ENCODE data around the gene PTPRCAP.
"Not testable (repeated sequence)": the region's sequence is repeated elsewhere in the genome, so short reads cannot be mapped to it uniquely, and the experiment has no call there.

PTPRCAP gene

DNA sequence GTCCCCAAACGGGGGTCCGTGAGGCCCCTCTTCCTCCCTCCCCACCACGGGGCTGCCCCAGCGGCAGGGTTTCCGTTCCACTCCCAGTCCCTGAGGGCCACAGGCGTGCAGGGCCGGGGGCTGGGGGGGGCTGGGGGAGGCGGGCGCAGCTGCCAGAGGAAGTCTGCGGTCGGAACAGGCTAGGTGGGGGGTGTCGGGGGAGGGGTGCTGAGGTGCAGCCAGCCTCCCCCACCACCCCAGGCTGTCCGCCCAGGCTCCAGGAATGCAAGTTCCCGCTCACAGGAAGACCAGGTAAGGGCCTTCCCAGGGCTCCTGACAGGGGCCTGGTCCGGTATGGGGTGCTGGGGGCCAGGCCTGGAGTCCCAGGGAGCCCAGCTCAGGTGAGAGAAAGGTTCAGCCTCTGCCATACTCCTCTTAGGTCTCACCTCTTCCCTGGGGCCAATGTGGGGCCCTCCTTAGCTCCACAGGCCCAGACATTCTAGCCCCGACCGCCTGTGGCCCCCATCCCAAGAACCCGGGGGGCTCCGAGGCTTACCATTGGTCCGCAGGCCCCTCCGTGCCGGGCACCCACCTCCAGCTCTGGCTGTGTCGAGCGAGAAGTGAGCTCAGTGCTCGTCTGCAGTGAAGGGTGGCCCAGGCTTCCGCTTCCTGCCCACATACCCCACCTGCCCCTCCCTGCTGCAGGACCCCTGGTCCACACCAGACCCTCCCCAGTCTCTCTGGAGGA lies at the start of gene PTPRCAP:
PTPRCAP (minus strand) TSS at position 601 of the 727 bp plus-strand sequence; CDS start at position 538, 63 bp downstream.
- Histone ChIP-seq H3K9me3 (ENCODE audit: control insufficient read depth, low read length) (no peaks in the 10 kb centered on the region), H3K27me3 (replicated peaks; ENCODE audit: control insufficient read depth, insufficient read depth, low read length) (no peaks in the 10 kb centered on the region), H3K4me1 (ENCODE audit: control insufficient read depth, insufficient read depth, low read length) (peaks cover 14% of the 10 kb centered on the region), H3K4me3 (ENCODE audit: low read length) (no peak within 1 kb of the TSS), H3K9ac (ENCODE audit: low read length) (no peak within 1 kb of the TSS), H3K36me3 (ENCODE audit: control insufficient read depth, insufficient read depth, low read length, severe bottlenecking) (peaks cover 58% of the 10 kb centered on the region)
- no peak for DNase-seq (ENCODE audit: low read depth)

DNA sequence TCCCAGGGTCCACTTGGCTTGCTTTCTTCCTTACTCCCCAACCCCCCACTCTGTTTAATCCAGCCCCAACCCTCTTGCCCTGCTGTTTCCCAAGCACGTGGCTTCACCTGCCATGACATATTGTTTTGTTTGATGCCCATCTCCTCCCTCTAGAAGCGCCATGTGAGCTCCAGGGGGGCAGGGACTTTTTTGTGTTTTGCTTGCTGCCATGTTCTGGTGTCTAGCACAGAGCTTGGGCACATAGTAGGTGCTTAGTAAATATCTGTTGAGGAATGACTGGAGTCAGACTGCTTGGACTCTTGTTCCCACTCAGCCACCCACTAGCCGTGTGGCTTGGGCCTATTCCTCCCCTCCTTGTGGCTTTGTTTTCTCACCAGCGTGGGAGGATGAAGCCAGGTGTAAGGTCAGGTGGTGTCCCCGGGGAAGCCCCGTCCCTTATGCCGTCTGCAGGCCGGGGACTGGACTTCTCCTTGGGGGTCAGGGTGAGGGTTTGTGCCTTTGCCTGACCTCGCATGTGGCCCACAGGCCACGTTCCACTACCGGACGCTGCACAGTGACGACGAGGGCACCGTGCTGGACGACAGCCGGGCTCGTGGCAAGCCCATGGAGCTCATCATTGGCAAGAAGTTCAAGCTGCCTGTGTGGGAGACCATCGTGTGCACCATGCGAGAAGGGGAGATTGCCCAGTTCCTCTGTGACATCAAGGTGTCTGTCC lies 49.2 kb upstream of the PTPRCAP start:
- H3K4me3 ChIP-seq (ENCODE audit: low read length) = no peak overlapping the region
- no peak overlapping the region for H3K9ac ChIP-seq (ENCODE audit: low read length)
- DNase-seq (ENCODE audit: low read depth) = no peak
- H3K36me3 ChIP-seq (ENCODE audit: control insufficient read depth, insufficient read depth, low read length, severe bottlenecking) = peaks cover 15% of the 10 kb centered on the region
- peaks cover 10% of the 10 kb centered on the region for H3K4me1 ChIP-seq (ENCODE audit: control insufficient read depth, insufficient read depth, low read length)
- no peaks in the 10 kb centered on the region for H3K27me3 ChIP-seq (replicated peaks; ENCODE audit: control insufficient read depth, insufficient read depth, low read length)
- no peaks in the 10 kb centered on the region for H3K9me3 ChIP-seq (ENCODE audit: control insufficient read depth, low read length)

- peaks cover 13% of the 10 kb centered on the region for H3K36me3 ChIP-seq (ENCODE audit: control insufficient read depth, insufficient read depth, low read length, severe bottlenecking)
- H3K9ac ChIP-seq (ENCODE audit: low read length); H3K4me1 ChIP-seq (ENCODE audit: control insufficient read depth, insufficient read depth, low read length); H3K27me3 ChIP-seq (replicated peaks; ENCODE audit: control insufficient read depth, insufficient read depth, low read length); H3K4me3 ChIP-seq (ENCODE audit: low read length); H3K9me3 ChIP-seq (ENCODE audit: control insufficient read depth, low read length); DNase-seq (ENCODE audit: low read depth): not testable (repeated sequence)
Observed at GRCh38 chr11:67485873-67486361, 48.4 kb upstream of the PTPRCAP start.

DNA sequence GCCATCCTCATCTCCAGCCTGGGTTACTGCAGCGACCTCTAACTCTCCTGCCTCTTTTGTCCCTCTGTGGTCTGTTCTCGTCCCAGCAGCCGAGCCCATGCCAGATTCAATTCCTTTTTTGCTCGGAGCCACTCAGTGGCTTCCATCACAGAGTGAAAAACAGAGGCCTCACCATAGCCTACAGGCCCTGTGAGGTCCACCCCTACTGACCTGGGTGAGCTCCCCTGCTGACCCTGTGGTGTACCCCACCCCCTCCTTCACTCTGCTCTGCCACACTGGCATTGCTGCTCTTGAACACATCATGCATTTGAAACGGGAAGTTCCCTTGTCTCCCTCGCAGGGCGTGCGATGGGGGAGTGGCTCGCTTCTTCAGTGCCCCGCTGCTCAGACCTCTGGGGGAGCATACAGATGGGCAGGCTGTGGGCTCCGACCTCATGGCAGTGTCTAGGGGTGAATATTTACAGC lies 47.4 kb upstream of the PTPRCAP start:
- Histone ChIP-seq H3K27me3 (replicated peaks; ENCODE audit: control insufficient read depth, insufficient read depth, low read length) (no peaks in the 10 kb centered on the region), H3K36me3 (ENCODE audit: control insufficient read depth, insufficient read depth, low read length, severe bottlenecking) (peaks cover 11% of the 10 kb centered on the region), H3K4me3 (ENCODE audit: low read length) (no peak overlapping the region), H3K9ac (ENCODE audit: low read length) (no peak overlapping the region), H3K9me3 (ENCODE audit: control insufficient read depth, low read length) (no peaks in the 10 kb centered on the region), H3K4me1 (ENCODE audit: control insufficient read depth, insufficient read depth, low read length) (peaks cover 7% of the 10 kb centered on the region)
- no peak for DNase-seq (ENCODE audit: low read depth)

DNA sequence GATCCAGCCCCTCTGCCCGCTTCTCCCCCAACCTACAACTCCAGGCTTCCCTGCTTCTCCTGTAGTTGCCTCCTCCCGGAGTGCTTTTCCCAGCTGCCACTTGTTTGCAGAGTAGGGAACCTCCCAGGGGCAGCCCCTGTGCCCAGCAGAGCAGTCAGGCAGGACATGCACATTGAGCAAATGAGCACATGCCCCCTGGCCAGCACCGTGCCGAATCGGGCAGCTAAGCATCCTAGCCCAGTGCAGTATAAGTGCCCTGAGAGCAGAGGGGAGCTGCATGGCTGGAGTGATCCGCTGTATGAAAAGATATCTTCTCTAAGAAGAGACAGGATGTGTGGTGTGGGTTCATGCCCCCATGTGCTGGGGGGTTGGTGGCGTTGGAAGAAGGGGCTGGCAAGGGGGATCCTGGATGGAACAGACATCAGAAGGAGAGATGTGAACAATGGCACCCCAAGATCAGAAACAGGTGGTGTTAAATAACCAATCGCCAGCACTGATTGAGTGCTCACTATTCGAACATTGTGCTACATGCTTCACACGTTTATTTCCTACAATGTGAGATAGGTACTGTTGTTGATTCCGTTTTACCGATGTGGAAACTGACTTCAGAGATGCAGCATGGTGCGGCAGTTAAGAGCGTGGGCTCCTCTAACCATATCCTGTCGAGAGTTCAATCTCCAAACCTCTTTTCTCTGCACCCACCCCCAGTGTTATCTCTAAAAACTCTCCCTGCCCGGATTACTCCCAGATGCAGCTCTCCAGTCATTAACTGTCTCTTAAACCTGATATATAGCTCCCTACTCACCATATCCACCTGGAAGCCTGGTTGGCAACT lies 46.6 kb upstream of the PTPRCAP start:
- Histone ChIP-seq H3K27me3 (replicated peaks; ENCODE audit: control insufficient read depth, insufficient read depth, low read length) (no peaks in the 10 kb centered on the region), H3K4me1 (ENCODE audit: control insufficient read depth, insufficient read depth, low read length) (peaks cover 7% of the 10 kb centered on the region), H3K4me3 (ENCODE audit: low read length) (peak overlapping the region; percentile 82), H3K9ac (ENCODE audit: low read length) (no peak overlapping the region), H3K36me3 (ENCODE audit: control insufficient read depth, insufficient read depth, low read length, severe bottlenecking) (peaks cover 4% of the 10 kb centered on the region), H3K9me3 (ENCODE audit: control insufficient read depth, low read length) (no peaks in the 10 kb centered on the region)
- no peak for DNase-seq (ENCODE audit: low read depth)

DNA sequence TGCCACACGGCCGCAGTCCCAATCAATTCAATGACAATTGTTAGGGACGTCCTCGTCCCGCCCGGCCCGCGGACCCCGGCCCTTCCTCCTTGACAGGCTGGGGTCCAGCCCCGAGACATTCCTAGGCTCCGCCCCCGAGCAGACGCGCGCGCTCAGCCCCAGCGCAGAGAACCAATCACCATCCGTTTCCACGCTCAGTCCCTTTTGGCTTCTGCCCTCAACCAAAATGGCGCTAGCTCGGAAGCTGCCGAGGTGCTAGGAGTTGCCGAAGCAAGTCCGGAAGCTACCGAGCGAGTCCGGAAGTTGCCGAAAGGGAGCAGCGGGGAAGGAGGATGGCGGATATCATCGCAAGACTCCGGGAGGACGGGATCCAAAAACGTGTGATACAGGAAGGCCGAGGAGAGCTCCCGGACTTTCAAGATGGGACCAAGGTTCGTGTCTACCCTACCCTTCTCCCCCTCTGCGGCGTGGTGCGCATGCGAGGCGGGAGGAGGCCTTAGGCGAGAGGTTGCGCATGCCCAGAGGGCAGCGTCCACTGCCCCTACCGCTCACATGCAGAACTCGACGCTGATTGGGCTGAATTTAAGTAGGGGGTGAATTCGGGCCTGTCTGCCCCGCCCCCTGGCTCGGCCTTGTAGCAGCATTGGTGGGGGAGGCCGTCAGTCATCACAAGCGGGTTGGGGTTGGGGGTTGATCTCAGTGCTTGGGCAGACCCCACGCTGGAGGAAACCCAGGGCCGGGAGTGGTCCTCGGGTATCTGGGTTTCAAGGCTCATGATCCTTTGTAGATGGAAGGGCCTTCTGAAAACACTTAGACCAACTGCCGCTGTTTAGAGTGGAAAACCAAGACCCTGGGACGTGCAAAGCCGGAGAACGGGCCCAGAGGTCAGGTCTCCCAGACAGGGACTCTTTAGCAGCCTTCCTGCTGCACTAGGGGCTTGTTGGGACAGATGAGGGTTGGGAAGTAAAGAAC lies 45.6 kb upstream of the PTPRCAP start, which contains the start of gene AIP:
AIP (plus strand) TSS at position 200 of the 972 bp plus-strand sequence; CDS start at position 333, 133 bp downstream.
- H3K36me3 ChIP-seq (ENCODE audit: control insufficient read depth, insufficient read depth, low read length, severe bottlenecking) = peaks cover 2% of the 10 kb centered on the region
- H3K4me3 ChIP-seq (ENCODE audit: low read length) = peak within 1 kb of the TSS; percentile 82

DNA sequence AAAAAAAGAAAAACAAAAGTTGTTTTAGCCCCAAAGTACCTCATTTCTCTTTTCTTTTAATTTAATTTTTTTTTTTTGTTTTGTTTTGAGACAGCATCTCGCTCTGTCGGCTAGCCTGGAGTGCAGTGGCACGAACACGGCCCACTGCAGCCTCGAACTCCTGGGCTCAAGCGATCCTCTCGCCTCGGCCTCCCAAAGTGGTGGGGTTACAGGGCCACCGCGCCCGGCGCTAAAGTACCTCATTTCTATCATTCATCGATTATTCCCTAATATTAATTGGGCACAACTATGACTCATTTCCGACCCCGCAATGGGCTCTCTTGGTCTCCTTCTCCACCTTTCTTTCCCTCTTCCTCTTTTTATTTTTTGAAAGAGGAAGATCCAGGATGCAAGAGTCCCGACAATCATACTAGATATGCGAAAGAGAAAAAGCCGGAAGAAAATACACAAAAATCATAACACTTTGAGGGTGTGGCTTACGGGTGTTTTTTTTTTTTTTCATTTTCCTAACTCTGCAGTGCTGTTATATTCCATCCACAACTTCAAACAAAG lies 44.9 kb upstream of the PTPRCAP start:
- Histone ChIP-seq H3K36me3 (ENCODE audit: control insufficient read depth, insufficient read depth, low read length, severe bottlenecking) (no peaks in the 10 kb centered on the region), H3K4me3 (ENCODE audit: low read length) (peak overlapping the region; percentile 82), H3K9me3 (ENCODE audit: control insufficient read depth, low read length) (no peaks in the 10 kb centered on the region), H3K4me1 (ENCODE audit: control insufficient read depth, insufficient read depth, low read length) (peaks cover 7% of the 10 kb centered on the region), H3K9ac (ENCODE audit: low read length) (peak overlapping the region; percentile 92), H3K27me3 (replicated peaks; ENCODE audit: control insufficient read depth, insufficient read depth, low read length) (no peaks in the 10 kb centered on the region)
- DNase-seq (ENCODE audit: low read depth) = no peak

More for the DNA sequence above, 45.6 kb upstream of the PTPRCAP start, which contains the start of gene AIP:
- H3K9me3 ChIP-seq (ENCODE audit: control insufficient read depth, low read length) = no peaks in the 10 kb centered on the region
- no peaks in the 10 kb centered on the region for H3K27me3 ChIP-seq (replicated peaks; ENCODE audit: control insufficient read depth, insufficient read depth, low read length)
- H3K4me1 ChIP-seq (ENCODE audit: control insufficient read depth, insufficient read depth, low read length) = peaks cover 7% of the 10 kb centered on the region
- DNase-seq (ENCODE audit: low read depth) = peak; percentile 99
- peak within 1 kb of the TSS; percentile 92 for H3K9ac ChIP-seq (ENCODE audit: low read length)

DNA sequence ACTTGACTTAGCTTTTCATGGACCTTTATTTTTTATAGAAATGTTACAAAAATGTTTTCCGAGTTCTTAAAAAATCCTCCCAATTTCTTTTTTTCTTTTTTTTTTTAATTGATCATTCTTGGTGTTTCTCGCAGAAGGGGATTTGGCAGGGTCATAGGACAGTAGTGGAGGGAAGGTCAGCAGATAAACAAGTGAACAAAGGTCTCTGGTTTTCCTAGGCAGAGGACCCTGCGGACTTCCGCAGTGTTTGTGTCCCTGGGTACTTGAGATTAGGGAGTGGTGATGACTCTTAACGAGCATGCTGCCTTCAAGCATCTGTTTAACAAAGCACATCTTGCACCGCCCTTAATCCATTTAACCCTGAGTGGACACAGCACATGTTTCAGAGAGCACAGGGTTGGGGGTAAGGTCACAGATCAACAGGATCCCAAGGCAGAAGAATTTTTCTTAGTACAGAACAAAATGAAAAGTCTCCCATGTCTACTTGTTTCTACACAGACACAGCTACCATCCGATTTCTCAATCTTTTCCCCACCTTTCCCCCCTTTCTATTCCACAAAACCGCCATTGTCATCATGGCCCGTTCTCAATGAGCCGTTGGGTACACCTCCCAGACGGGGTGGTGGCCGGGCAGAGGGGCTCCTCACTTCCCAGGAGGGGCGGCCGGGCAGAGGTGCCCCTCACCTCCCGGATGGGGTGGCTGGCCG lies 40.0 kb upstream of the PTPRCAP start:
- H3K9ac ChIP-seq (ENCODE audit: low read length); H3K27me3 ChIP-seq (replicated peaks; ENCODE audit: control insufficient read depth, insufficient read depth, low read length); H3K4me1 ChIP-seq (ENCODE audit: control insufficient read depth, insufficient read depth, low read length): not testable (repeated sequence)

DNA sequence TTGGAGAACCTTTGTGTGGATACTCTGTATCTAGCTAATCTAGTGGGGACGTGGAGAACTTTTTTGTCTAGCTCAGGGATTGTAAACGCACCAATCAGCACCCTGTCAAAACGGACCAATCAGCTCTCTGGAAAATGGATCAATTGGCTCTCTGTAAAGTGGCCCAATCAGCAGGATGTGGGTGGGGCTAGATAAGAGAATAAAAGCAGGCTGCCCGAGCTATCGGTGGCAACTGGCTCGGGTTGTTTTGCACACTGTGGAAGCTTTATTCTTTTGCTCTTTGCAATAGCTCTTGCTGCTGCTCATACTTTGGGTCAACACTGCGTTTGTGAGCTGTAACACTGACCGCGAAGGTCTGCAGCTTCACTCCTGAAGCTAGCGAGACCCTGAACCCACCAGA lies 39.2 kb upstream of the PTPRCAP start:
- not testable (repeated sequence) for H3K27me3 ChIP-seq (replicated peaks; ENCODE audit: control insufficient read depth, insufficient read depth, low read length); H3K9me3 ChIP-seq (ENCODE audit: control insufficient read depth, low read length); H3K4me1 ChIP-seq (ENCODE audit: control insufficient read depth, insufficient read depth, low read length); DNase-seq (ENCODE audit: low read depth); H3K4me3 ChIP-seq (ENCODE audit: low read length); H3K9ac ChIP-seq (ENCODE audit: low read length); H3K36me3 ChIP-seq (ENCODE audit: control insufficient read depth, insufficient read depth, low read length, severe bottlenecking)

More for the DNA sequence above, 40.0 kb upstream of the PTPRCAP start:
- not testable (repeated sequence) for H3K9me3 ChIP-seq (ENCODE audit: control insufficient read depth, low read length); H3K4me3 ChIP-seq (ENCODE audit: low read length); DNase-seq (ENCODE audit: low read depth); H3K36me3 ChIP-seq (ENCODE audit: control insufficient read depth, insufficient read depth, low read length, severe bottlenecking)

Data from adipocyte (in vitro differentiated cells).